Measurements from ENCODE around the gene DPCD. TPM values are rescaled to one million over a fixed set of nuclear protein-coding genes. Genes with fewer than 3 reads are reported as not detected.

DPCD gene
- total and polyA plus RNA-seq, 2 experiments from 2014 or later = 22.5 to 38.1 TPM

DNA sequence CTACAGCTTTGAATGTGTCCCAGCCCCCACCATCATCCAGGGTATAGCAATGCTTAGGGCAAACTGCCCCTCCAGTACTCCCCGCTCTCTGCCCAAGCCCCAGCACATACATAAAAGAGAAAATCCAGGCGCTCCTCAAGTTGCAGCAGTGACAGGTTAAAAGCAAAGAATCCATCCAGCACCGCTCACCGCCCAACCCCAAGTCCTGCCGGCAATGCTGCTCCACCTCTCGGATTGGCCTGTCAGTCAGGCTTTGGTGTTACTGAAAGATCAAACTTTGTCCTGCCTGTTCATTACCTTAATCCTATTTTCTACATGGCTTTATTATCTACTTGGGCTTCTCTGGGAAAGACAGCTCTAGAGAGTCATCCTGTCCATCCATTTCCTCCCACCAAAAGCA lies 31.9 kb downstream of the DPCD start:
- Histone ChIP-seq H4K20me1 (replicated peaks; ENCODE audit: insufficient read depth) (no peaks in the 10 kb centered on the region), H3F3A (replicated peaks; ENCODE audit: low read depth) (no peaks in the 10 kb centered on the region), H3K4me2 (no peak overlapping the region), H3K27ac (ENCODE audit: low read depth) (no peak overlapping the region), H3K36me3 (ENCODE audit: insufficient read depth) (peaks cover 3% of the 10 kb centered on the region; the same call in 1 of the 2 replicates), H3K27me3 (ENCODE audit: insufficient read depth) (no peaks in the 10 kb centered on the region), H3K4me3 (no peak overlapping the region), H2AFZ (no peak overlapping the region), H3K9me2 (ENCODE audit: insufficient read depth) (no peaks in the 10 kb centered on the region), H3K4me1 (ENCODE audit: insufficient read depth) (peaks cover 12% of the 10 kb centered on the region), H3K79me2 (replicated peaks; ENCODE audit: insufficient read depth) (no peaks in the 10 kb centered on the region)
- H3K9me3 Mint-ChIP-seq = no peaks in the 10 kb centered on the region
- peaks cover 20% of the 10 kb centered on the region for H3K4me1 Mint-ChIP-seq
- no peak overlapping the region for H3K4me3 Mint-ChIP-seq
- ATAC-seq (no peak), DNase-seq (ENCODE audit: low spot score) (no peak)
- H3K27me3 Mint-ChIP-seq (ENCODE audit: insufficient read depth, low read depth, poor library complexity) = peaks cover 12% of the 10 kb centered on the region
- H3K27ac Mint-ChIP-seq = no peak overlapping the region
- peaks cover 8% of the 10 kb centered on the region for H3K36me3 Mint-ChIP-seq (ENCODE audit: low read depth)
- TF ChIP-seq CREB1 (CRISPR knock-in tag; IDR thresholded peaks at IDR 0.05; ENCODE audit: low read depth) (no peak), POLR2AphosphoS5 (IDR thresholded peaks at IDR 0.05; ENCODE audit: low read depth) (no peak), NANOG (IDR thresholded peaks at IDR 0.05; ENCODE audit: borderline replicate concordance) (no peak), JUNB (IDR thresholded peaks at IDR 0.05; ENCODE audit: unreplicated experiment) (no peak), ZNF114 (CRISPR knock-in tag; IDR thresholded peaks at IDR 0.05) (no peak)
- TF ChIP-seq, protein P1, sequence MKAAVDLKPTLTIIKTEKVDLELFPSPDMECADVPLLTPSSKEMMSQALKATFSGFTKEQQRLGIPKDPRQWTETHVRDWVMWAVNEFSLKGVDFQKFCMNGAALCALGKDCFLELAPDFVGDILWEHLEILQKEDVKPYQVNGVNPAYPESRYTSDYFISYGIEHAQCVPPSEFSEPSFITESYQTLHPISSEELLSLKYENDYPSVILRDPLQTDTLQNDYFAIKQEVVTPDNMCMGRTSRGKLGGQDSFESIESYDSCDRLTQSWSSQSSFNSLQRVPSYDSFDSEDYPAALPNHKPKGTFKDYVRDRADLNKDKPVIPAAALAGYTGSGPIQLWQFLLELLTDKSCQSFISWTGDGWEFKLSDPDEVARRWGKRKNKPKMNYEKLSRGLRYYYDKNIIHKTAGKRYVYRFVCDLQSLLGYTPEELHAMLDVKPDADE (IDR thresholded peaks at IDR 0.05) = no peak
- TF ChIP-seq, protein P2, sequence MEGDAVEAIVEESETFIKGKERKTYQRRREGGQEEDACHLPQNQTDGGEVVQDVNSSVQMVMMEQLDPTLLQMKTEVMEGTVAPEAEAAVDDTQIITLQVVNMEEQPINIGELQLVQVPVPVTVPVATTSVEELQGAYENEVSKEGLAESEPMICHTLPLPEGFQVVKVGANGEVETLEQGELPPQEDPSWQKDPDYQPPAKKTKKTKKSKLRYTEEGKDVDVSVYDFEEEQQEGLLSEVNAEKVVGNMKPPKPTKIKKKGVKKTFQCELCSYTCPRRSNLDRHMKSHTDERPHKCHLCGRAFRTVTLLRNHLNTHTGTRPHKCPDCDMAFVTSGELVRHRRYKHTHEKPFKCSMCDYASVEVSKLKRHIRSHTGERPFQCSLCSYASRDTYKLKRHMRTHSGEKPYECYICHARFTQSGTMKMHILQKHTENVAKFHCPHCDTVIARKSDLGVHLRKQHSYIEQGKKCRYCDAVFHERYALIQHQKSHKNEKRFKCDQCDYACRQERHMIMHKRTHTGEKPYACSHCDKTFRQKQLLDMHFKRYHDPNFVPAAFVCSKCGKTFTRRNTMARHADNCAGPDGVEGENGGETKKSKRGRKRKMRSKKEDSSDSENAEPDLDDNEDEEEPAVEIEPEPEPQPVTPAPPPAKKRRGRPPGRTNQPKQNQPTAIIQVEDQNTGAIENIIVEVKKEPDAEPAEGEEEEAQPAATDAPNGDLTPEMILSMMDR (conservative IDR thresholded peaks at IDR 0.05; ENCODE audit: low read depth in 2 of 2) = no peak

DNA sequence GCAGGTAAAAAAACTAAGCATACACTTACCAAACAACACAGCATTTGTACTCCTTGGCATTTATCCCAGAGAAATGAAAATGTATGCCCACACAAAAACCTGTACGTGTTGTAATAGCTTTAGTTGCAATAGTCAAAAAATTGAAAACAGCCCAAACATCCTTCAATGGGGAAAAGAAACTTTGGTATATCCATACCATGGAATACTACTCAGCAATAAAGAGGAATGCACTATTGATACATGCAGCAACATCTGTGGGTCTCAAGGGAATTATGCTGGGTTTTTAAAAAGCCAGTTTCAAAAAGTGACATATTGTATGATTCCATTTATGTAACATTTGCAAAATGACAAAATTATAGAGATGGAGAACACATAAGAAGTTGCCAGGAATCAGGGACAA lies 35.4 kb downstream of the DPCD start:
- no peaks in the 10 kb centered on the region for H3K9me2 ChIP-seq (ENCODE audit: insufficient read depth)
- Mint-ChIP-seq H3K4me1 (no peaks in the 10 kb centered on the region), H3K27me3 (ENCODE audit: insufficient read depth, low read depth, poor library complexity) (peaks cover 4% of the 10 kb centered on the region), H3K36me3 (ENCODE audit: low read depth) (peaks cover 8% of the 10 kb centered on the region), H3K9me3 (no peaks in the 10 kb centered on the region), H3K4me3 (no peak overlapping the region), H3K27ac (no peak overlapping the region)
- no peak overlapping the region for H2AFZ ChIP-seq
- H3F3A ChIP-seq (replicated peaks; ENCODE audit: low read depth) = no peaks in the 10 kb centered on the region
- H3K4me2 ChIP-seq = no peak overlapping the region
- ATAC-seq (no peak), DNase-seq (ENCODE audit: low spot score) (no peak)
- H3K79me2 ChIP-seq (replicated peaks; ENCODE audit: insufficient read depth) = no peaks in the 10 kb centered on the region
- H4K20me1 ChIP-seq (replicated peaks; ENCODE audit: insufficient read depth) = no peaks in the 10 kb centered on the region
- no peak overlapping the region for H3K4me3 ChIP-seq
- no peaks in the 10 kb centered on the region for H3K27me3 ChIP-seq (ENCODE audit: insufficient read depth)
- peaks cover 3% of the 10 kb centered on the region; the same call in 1 of the 2 replicates for H3K36me3 ChIP-seq (ENCODE audit: insufficient read depth)
- no peak overlapping the region for H3K27ac ChIP-seq (ENCODE audit: low read depth)
- H3K4me1 ChIP-seq (ENCODE audit: insufficient read depth) = no peaks in the 10 kb centered on the region
- TF ChIP-seq POLR2AphosphoS5 (IDR thresholded peaks at IDR 0.05; ENCODE audit: low read depth) = no peak
- TF ChIP-seq JUNB (IDR thresholded peaks at IDR 0.05; ENCODE audit: unreplicated experiment) = no peak
- no peak for TF ChIP-seq NANOG (IDR thresholded peaks at IDR 0.05; ENCODE audit: borderline replicate concordance)
- no peak for TF ChIP-seq ZNF331 (CRISPR knock-in tag; IDR thresholded peaks at IDR 0.05; ENCODE audit: low read depth)
- TF ChIP-seq ZNF114 (CRISPR knock-in tag; IDR thresholded peaks at IDR 0.05) = no peak
- TF ChIP-seq, protein P3, sequence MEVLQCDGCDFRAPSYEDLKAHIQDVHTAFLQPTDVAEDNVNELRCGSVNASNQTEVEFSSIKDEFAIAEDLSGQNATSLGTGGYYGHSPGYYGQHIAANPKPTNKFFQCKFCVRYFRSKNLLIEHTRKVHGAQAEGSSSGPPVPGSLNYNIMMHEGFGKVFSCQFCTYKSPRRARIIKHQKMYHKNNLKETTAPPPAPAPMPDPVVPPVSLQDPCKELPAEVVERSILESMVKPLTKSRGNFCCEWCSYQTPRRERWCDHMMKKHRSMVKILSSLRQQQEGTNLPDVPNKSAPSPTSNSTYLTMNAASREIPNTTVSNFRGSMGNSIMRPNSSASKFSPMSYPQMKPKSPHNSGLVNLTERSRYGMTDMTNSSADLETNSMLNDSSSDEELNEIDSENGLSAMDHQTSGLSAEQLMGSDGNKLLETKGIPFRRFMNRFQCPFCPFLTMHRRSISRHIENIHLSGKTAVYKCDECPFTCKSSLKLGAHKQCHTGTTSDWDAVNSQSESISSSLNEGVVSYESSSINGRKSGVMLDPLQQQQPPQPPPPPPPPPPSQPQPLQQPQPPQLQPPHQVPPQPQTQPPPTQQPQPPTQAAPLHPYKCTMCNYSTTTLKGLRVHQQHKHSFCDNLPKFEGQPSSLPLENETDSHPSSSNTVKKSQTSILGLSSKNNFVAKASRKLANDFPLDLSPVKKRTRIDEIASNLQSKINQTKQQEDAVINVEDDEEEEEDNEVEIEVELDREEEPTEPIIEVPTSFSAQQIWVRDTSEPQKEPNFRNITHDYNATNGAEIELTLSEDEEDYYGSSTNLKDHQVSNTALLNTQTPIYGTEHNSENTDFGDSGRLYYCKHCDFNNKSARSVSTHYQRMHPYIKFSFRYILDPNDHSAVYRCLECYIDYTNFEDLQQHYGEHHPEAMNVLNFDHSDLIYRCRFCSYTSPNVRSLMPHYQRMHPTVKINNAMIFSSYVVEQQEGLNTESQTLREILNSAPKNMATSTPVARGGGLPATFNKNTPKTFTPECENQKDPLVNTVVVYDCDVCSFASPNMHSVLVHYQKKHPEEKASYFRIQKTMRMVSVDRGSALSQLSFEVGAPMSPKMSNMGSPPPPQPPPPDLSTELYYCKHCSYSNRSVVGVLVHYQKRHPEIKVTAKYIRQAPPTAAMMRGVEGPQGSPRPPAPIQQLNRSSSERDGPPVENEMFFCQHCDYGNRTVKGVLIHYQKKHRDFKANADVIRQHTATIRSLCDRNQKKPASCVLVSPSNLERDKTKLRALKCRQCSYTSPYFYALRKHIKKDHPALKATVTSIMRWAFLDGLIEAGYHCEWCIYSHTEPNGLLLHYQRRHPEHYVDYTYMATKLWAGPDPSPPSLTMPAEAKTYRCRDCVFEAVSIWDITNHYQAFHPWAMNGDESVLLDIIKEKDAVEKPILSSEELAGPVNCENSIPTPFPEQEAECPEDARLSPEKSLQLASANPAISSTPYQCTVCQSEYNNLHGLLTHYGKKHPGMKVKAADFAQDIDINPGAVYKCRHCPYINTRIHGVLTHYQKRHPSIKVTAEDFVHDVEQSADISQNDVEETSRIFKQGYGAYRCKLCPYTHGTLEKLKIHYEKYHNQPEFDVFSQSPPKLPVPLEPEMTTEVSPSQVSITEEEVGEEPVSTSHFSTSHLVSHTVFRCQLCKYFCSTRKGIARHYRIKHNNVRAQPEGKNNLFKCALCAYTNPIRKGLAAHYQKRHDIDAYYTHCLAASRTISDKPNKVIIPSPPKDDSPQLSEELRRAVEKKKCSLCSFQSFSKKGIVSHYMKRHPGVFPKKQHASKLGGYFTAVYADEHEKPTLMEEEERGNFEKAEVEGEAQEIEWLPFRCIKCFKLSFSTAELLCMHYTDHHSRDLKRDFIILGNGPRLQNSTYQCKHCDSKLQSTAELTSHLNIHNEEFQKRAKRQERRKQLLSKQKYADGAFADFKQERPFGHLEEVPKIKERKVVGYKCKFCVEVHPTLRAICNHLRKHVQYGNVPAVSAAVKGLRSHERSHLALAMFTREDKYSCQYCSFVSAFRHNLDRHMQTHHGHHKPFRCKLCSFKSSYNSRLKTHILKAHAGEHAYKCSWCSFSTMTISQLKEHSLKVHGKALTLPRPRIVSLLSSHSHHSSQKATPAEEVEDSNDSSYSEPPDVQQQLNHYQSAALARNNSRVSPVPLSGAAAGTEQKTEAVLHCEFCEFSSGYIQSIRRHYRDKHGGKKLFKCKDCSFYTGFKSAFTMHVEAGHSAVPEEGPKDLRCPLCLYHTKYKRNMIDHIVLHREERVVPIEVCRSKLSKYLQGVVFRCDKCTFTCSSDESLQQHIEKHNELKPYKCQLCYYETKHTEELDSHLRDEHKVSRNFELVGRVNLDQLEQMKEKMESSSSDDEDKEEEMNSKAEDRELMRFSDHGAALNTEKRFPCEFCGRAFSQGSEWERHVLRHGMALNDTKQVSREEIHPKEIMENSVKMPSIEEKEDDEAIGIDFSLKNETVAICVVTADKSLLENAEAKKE (CRISPR knock-in tag; IDR thresholded peaks at IDR 0.05) = no peak
- TF ChIP-seq CREB1 (CRISPR knock-in tag; IDR thresholded peaks at IDR 0.05; ENCODE audit: low read depth) = no peak
- TF ChIP-seq, protein P1 (IDR thresholded peaks at IDR 0.05) = no peak
- TF ChIP-seq EZH2phosphoT487 (IDR thresholded peaks at IDR 0.05; ENCODE audit: unreplicated experiment) = no peak

All from GM23338 (cell line).